ENCODE measurements around the gene E2F2. TPM values are rescaled to one million over a fixed set of nuclear protein-coding genes. Genes with fewer than 3 reads are reported as not detected.

E2F2 gene
- total and polyA plus RNA-seq, 2 donors = 0.08 to 2.9 TPM

GRCh38 chr1:23528250-23528978 lies 2.6 kb downstream of the E2F2 start:
- peak; percentile 61 for DNase-seq (ENCODE audit: extremely low spot score)
- Histone ChIP-seq H3K27ac (ENCODE audit: low read depth) (no peak overlapping the region), H3K36me3 (ENCODE audit: insufficient read depth) (no peaks in the 10 kb centered on the region), H3K4me3 (ENCODE audit: low read depth, low read length) (no peak overlapping the region), H3K4me1 (ENCODE audit: insufficient read depth) (no peaks in the 10 kb centered on the region)
- 20% methylated on average over 9 of the region's 9 CpGs for WGBS

- DNase-seq (ENCODE audit: extremely low spot score) = no peak
- Histone ChIP-seq H3K4me1 (ENCODE audit: insufficient read depth) (no peaks in the 10 kb centered on the region), H3K4me3 (ENCODE audit: low read depth, low read length) (no peak overlapping the region), H3K36me3 (ENCODE audit: insufficient read depth) (no peaks in the 10 kb centered on the region), H3K27ac (ENCODE audit: low read depth) (no peak overlapping the region)
- WGBS = 74% methylated on average over 6 of the region's 6 CpGs
These were observed 3.2 kb downstream of the E2F2 start for GRCh38 chr1:23527900-23528249.

DNA sequence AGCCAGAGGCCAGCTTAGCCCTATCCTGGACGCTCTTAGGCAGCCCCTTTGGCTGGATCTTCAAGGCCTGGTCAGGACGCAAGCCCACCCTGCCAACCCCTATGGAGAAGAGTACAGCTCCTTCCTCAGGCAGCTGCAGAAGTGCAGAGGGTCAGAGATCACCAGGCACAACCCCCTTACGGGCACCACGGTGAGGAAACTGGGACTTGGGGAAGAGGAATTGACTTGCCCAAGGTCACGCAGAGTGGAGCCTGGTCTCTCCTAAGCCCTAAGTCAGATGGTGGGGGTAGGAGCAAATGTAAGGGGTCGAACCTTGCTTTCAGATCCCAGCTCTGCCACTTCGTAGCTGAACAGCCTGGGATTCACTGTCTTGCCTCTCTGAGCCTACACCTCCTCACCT lies 3.7 kb downstream of the E2F2 start:
- Histone ChIP-seq H3K27ac (ENCODE audit: low read depth) (no peak overlapping the region), H3K4me1 (ENCODE audit: insufficient read depth) (no peaks in the 10 kb centered on the region), H3K36me3 (ENCODE audit: insufficient read depth) (no peaks in the 10 kb centered on the region), H3K4me3 (ENCODE audit: low read depth, low read length) (no peak overlapping the region)
- no peak for DNase-seq (ENCODE audit: extremely low spot score)
- WGBS = 92% methylated on average over 7 of the region's 7 CpGs

DNA sequence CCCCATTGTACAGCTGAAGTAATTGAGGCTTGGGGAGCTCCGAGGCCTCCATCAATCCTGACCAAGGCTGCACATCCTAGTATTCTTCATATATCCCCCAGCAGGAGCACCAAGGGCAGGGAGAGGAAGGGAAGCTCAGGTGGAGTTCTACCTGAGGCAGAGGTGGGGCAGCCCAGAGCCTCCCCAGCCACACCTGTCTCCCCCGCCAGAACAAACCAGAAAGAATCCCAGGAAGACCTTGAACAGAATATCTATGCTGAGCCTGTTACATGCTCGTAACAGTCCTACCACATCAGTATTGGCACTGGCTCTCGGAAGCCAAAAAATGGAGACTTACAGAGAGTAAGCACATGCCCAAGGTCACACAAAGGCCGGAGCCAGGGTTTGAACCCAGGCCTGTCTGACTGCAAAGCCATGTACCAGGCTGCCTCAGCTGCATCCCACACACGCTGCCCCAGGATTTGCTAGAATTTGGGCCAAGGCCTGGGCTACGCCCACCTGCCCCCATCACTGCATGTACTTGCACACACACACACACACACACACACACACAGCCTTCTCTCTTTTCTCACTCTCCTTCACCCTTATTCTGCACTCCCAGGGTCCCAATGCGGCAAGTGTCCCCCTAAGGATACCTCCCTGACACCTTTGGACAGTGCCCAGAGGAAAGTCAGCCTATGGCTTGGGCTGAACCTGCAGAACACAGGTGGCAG lies 4.5 kb downstream of the E2F2 start:
- no peak for DNase-seq (ENCODE audit: extremely low spot score)
- no peak overlapping the region for H3K27ac ChIP-seq (ENCODE audit: low read depth)
- WGBS = 96% methylated on average over 8 of the region's 8 CpGs

GRCh38 chr1:23525558-23526250 lies 5.3 kb downstream of the E2F2 start:
- 73% methylated on average over 5 of the region's 5 CpGs for WGBS
- Histone ChIP-seq H3K4me1 (ENCODE audit: insufficient read depth) (no peaks in the 10 kb centered on the region), H3K27ac (ENCODE audit: low read depth) (no peak overlapping the region), H3K4me3 (ENCODE audit: low read depth, low read length) (no peak overlapping the region), H3K36me3 (ENCODE audit: insufficient read depth) (no peaks in the 10 kb centered on the region)
- DNase-seq (ENCODE audit: extremely low spot score) = no peak

More for the DNA sequence above, 4.5 kb downstream of the E2F2 start:
- no peaks in the 10 kb centered on the region for H3K36me3 ChIP-seq (ENCODE audit: insufficient read depth)
- H3K4me3 ChIP-seq (ENCODE audit: low read depth, low read length) = no peak overlapping the region
- no peaks in the 10 kb centered on the region for H3K4me1 ChIP-seq (ENCODE audit: insufficient read depth)

DNA sequence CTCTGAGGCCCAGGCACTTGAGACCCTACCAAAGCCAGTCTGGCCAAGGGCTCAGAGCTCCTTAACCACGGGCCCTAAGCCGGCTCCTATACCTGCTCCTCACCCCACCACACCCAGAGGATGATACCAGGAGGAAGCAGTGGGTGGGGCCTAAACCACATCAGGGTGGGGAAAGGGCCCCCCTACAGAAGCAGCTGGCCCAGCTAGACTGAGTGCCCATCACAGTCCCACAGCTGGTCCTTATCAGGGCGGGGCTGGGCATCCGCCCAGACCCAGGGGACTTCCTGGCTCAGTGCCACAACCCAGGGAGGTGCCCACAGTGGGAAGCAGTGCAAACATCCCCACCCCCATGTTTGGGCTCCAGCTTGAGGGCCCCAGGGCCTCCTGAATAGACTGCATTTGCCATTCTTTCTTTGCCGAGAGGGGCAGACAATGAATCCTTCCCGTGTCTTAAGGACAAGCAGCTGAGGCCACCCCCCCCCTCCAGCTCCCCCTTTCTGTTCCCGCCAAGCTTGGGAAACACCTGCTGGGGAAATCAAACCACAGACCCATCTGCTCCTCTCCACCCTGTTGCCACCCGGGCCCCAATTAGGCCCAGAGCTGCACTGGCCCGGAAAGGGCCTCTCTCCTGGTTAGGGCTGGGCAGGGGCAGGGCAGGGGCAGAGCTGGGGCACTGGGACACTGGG lies 6.2 kb downstream of the E2F2 start:
- Histone ChIP-seq H3K4me1 (ENCODE audit: insufficient read depth) (no peaks in the 10 kb centered on the region), H3K4me3 (ENCODE audit: low read depth, low read length) (no peak overlapping the region), H3K36me3 (ENCODE audit: insufficient read depth) (no peaks in the 10 kb centered on the region), H3K27ac (ENCODE audit: low read depth) (no peak overlapping the region)
- WGBS = 48% methylated on average over 9 of the region's 9 CpGs
- DNase-seq (ENCODE audit: extremely low spot score) = no peak

DNA sequence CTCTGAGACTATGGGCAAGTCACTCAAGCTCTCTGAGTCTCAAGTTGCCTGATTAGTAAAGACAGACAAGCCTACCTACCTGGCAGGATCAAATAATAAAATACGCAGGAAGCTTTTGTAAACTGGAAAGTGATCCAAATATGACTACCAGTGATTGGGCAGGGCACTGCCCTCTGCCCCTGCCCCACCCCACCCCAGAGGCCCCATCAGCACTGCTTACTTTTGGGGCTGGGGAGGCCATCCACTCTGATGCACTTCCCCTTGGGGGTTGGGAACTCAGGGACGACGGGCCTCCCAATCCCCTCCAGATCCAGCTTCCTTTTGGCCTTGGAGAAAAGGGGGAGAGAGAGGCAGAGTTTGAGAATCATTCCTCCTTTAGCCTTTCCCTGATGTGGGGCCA lies 6.9 kb downstream of the E2F2 start:
- no peak overlapping the region for H3K4me3 ChIP-seq (ENCODE audit: low read depth, low read length)

GRCh38 chr1:23522244-23522982 lies 8.6 kb downstream of the E2F2 start:
- Histone ChIP-seq H3K36me3 (ENCODE audit: insufficient read depth) (no peaks in the 10 kb centered on the region), H3K4me1 (ENCODE audit: insufficient read depth) (no peaks in the 10 kb centered on the region), H3K27ac (ENCODE audit: low read depth) (no peak overlapping the region), H3K4me3 (ENCODE audit: low read depth, low read length) (no peak overlapping the region)
- WGBS = 85% methylated on average over 7 of the region's 7 CpGs
- no peak for DNase-seq (ENCODE audit: extremely low spot score)

More for the DNA sequence above, 6.9 kb downstream of the E2F2 start:
- no peak for DNase-seq (ENCODE audit: extremely low spot score)
- WGBS = 75% methylated on average over 3 of the region's 3 CpGs
- no peaks in the 10 kb centered on the region for H3K36me3 ChIP-seq (ENCODE audit: insufficient read depth)
- H3K4me1 ChIP-seq (ENCODE audit: insufficient read depth) = no peaks in the 10 kb centered on the region
- H3K27ac ChIP-seq (ENCODE audit: low read depth) = no peak overlapping the region

GRCh38 chr1:23521588-23521987 lies 9.4 kb downstream of the E2F2 start:
- DNase-seq (ENCODE audit: extremely low spot score) = no peak
- Histone ChIP-seq H3K36me3 (ENCODE audit: insufficient read depth) (no peaks in the 10 kb centered on the region), H3K4me3 (ENCODE audit: low read depth, low read length) (no peak overlapping the region), H3K27ac (ENCODE audit: low read depth) (no peak overlapping the region), H3K4me1 (ENCODE audit: insufficient read depth) (no peaks in the 10 kb centered on the region)
- WGBS = 95% methylated on average over 16 of the region's 16 CpGs

GRCh38 chr1:23517581-23517980 lies 13.5 kb downstream of the E2F2 start:
- WGBS = 93% methylated on average over 9 of the region's 9 CpGs
- Histone ChIP-seq H3K4me3 (ENCODE audit: low read depth, low read length) (no peak overlapping the region), H3K27ac (ENCODE audit: low read depth) (no peak overlapping the region), H3K4me1 (ENCODE audit: insufficient read depth) (no peaks in the 10 kb centered on the region), H3K36me3 (ENCODE audit: insufficient read depth) (no peaks in the 10 kb centered on the region)
- DNase-seq (ENCODE audit: extremely low spot score) = no peak

- WGBS = 97% methylated on average over 4 of the region's 4 CpGs
- Histone ChIP-seq H3K36me3 (ENCODE audit: insufficient read depth) (no peaks in the 10 kb centered on the region), H3K4me3 (ENCODE audit: low read depth, low read length) (no peak overlapping the region), H3K4me1 (ENCODE audit: insufficient read depth) (no peaks in the 10 kb centered on the region), H3K27ac (ENCODE audit: low read depth) (no peak overlapping the region)
- no peak for DNase-seq (ENCODE audit: extremely low spot score)
These were observed 15.1 kb downstream of the E2F2 start for GRCh38 chr1:23515905-23516304.

GRCh38 chr1:23514111-23514679 lies 16.8 kb downstream of the E2F2 start:
- H3K36me3 ChIP-seq (ENCODE audit: insufficient read depth) = no peaks in the 10 kb centered on the region
- DNase-seq (ENCODE audit: extremely low spot score) = no peak
- no peak overlapping the region for H3K27ac ChIP-seq (ENCODE audit: low read depth)
- no peak overlapping the region for H3K4me3 ChIP-seq (ENCODE audit: low read depth, low read length)
- WGBS = 95% methylated on average over 3 of the region's 3 CpGs
- H3K4me1 ChIP-seq (ENCODE audit: insufficient read depth) = no peaks in the 10 kb centered on the region

DNA sequence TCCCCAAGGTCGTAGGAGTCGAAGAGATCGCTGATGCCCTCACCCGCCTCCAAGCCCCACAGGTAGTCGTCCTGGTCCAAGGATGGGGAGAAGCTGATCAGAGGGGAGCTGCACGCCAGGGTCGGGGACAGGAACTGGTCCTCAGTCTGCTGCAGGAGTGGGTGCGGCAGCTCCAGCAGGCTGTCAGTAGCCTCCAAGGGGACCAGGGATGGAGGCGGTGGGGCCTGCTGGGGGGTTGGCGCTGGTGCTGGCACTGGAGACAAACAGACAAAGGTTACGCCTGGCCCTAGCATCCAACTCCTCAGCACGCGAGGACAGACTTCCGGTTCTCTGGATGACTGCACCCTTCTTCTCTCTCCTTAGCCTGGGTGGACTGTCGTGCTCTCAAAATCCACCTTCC lies 21.1 kb downstream of the E2F2 start:
- Histone ChIP-seq H3K4me1 (ENCODE audit: insufficient read depth) (no peaks in the 10 kb centered on the region), H3K4me3 (ENCODE audit: low read depth, low read length) (no peak overlapping the region), H3K27ac (ENCODE audit: low read depth) (no peak overlapping the region), H3K36me3 (ENCODE audit: insufficient read depth) (no peaks in the 10 kb centered on the region)
- 96% methylated on average over 15 of the region's 15 CpGs for WGBS
- DNase-seq (ENCODE audit: extremely low spot score) = no peak

Data from urinary bladder (tissue), 4 donors.